IMR-90 (cell line): ENCODE measurements around the gene MICALL2.

Experiments
- FOS ChIP-seq: fragments of 150-350 bp; IDR thresholded peaks from 2 replicates; pipeline ENCODE4 v1.6.1; 2016; ENCODE audit warnings: low read depth, low read length
- POLR2A ChIP-seq: IDR thresholded peaks from 2 replicates; pipeline ENCODE4 v1.6.1; 2012; ENCODE audit warnings: mild to moderate bottlenecking, low read depth, low read length
- RCOR1 ChIP-seq: IDR thresholded peaks from 2 replicates; pipeline ENCODE4 v1.6.1; 2012; ENCODE audit warnings: mild to moderate bottlenecking, low read length, improper control_type of control experiment; ENCODE audit not compliant: insufficient replicate concordance
- RFX5 ChIP-seq: IDR thresholded peaks from 2 replicates; pipeline ENCODE4 v1.8.0; 2012; ENCODE audit warnings: low read depth, mild to moderate bottlenecking, low read length, moderate library complexity
- TF ChIP-seq, protein P1 (sequence below): conservative IDR thresholded peaks from 2 replicates; pipeline ENCODE4 v1.5.1; 2012; ENCODE audit warnings: mild to moderate bottlenecking, low read depth, low read length, improper control_type of control experiment

DNA sequence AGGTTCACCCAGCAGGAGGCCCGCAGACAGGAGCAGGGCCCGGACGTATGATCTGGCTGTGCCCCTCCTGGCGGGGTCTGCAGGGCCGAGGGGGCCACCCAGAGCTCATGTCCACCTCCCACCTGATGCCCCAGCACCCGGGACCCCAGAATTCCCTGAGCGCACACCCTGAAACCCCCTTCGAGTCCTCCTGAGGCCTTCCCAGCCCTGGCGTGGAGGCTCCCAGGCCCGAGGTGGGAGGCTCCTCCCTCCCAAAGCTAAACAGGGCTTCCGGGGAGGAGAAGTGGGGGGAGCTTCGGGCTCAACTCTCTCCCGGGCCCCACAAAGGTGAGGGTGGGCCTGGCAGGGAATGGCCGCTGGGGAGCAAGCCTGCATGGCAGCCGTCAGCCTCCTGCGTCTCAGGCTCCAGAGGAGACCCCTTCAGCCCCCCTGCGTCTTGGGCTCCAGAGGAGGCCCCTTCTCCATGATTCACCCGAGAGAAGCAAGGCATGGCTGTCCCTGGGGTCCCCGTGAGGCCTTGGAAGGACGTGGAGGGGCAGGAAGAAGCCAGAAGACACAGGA lies 30.2 kb downstream of the MICALL2 start:
- TF ChIP-seq POLR2A (no peak), RFX5 (no peak), FOS (no peak), RCOR1 (no peak)
- TF ChIP-seq, protein P1, sequence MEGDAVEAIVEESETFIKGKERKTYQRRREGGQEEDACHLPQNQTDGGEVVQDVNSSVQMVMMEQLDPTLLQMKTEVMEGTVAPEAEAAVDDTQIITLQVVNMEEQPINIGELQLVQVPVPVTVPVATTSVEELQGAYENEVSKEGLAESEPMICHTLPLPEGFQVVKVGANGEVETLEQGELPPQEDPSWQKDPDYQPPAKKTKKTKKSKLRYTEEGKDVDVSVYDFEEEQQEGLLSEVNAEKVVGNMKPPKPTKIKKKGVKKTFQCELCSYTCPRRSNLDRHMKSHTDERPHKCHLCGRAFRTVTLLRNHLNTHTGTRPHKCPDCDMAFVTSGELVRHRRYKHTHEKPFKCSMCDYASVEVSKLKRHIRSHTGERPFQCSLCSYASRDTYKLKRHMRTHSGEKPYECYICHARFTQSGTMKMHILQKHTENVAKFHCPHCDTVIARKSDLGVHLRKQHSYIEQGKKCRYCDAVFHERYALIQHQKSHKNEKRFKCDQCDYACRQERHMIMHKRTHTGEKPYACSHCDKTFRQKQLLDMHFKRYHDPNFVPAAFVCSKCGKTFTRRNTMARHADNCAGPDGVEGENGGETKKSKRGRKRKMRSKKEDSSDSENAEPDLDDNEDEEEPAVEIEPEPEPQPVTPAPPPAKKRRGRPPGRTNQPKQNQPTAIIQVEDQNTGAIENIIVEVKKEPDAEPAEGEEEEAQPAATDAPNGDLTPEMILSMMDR = no peak
